Neural crest cell (in vitro differentiated cells): Measurements from ENCODE around the gene NCS1. TPM values are rescaled to one million over a fixed set of nuclear protein-coding genes. Genes with fewer than 3 reads are reported as not detected.

Experiments used
- DNase-seq: peaks from one replicate; pipeline ENCODE4 v3.0.0; 2021; ENCODE audit warnings: low read depth, mixed read lengths, low spot score
- H3K27ac Mint-ChIP-seq: one replicate; pipeline ENCODE4 v1.8.0; 2021; ENCODE audit warnings: mild to moderate bottlenecking, mixed read lengths; ENCODE audit not compliant: unreplicated experiment
- H3K27me3 Mint-ChIP-seq: 2 replicates; pipeline ENCODE4 v1.8.0; 2021; ENCODE audit warnings: low read depth, mild to moderate bottlenecking, mixed read lengths
- H3K36me3 Mint-ChIP-seq: 2 replicates; pipeline ENCODE4 v1.8.0; 2021; ENCODE audit warnings: low read depth, mild to moderate bottlenecking, mixed read lengths
- H3K4me1 Mint-ChIP-seq: 2 replicates; pipeline ENCODE4 v1.8.0; 2021; ENCODE audit warnings: mixed read lengths
- H3K4me3 Mint-ChIP-seq: one replicate; pipeline ENCODE4 v1.8.0; 2021; ENCODE audit warnings: mild to moderate bottlenecking, mixed read lengths
- H3K9me3 Mint-ChIP-seq: 2 replicates; pipeline ENCODE4 v1.8.0; 2021; ENCODE audit warnings: mixed read lengths
- total RNA-seq: library from RNA; stranded (reverse); gene quantifications from 2 replicates; pipeline ENCODE4 v1.2.1, GENCODE V29; 2021
- TF ChIP-seq, protein P1 (sequence below): fragments of 200-600 bp; sonication (generic); conservative IDR thresholded peaks from 2 replicates; pipeline ENCODE4 v1.5.0; 2021; ENCODE audit warnings: antibody characterized with exemption, mild to moderate bottlenecking

The NCS1 gene
- total RNA-seq, 1 donor from 2014 or later = 60.1 TPM

DNA sequence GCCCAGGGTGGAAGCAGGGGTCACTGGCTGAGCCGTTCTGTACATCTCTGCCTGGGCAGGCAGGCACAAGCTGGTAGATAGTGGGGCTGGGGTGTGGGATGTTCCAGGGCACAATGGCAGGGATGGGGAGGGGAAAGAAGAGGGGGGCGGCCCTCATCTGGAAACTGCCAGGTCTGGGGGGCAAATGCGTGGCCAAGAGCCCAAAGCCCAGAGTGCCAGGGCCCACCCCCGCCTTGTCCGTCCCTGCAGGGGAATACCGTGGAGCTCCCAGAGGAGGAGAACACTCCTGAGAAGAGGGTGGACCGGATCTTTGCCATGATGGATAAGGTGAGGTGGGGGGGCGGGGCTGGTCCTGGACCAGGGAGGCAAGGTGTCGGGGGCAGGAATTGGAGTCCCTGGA, 50.6 kb downstream of the NCS1 start:
- no peak overlapping the region for H3K4me3 Mint-ChIP-seq
- TF ChIP-seq, protein P1, sequence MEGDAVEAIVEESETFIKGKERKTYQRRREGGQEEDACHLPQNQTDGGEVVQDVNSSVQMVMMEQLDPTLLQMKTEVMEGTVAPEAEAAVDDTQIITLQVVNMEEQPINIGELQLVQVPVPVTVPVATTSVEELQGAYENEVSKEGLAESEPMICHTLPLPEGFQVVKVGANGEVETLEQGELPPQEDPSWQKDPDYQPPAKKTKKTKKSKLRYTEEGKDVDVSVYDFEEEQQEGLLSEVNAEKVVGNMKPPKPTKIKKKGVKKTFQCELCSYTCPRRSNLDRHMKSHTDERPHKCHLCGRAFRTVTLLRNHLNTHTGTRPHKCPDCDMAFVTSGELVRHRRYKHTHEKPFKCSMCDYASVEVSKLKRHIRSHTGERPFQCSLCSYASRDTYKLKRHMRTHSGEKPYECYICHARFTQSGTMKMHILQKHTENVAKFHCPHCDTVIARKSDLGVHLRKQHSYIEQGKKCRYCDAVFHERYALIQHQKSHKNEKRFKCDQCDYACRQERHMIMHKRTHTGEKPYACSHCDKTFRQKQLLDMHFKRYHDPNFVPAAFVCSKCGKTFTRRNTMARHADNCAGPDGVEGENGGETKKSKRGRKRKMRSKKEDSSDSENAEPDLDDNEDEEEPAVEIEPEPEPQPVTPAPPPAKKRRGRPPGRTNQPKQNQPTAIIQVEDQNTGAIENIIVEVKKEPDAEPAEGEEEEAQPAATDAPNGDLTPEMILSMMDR = no peak
- peaks cover 12% of the 10 kb centered on the region for H3K36me3 Mint-ChIP-seq
- DNase-seq = no peak
- peaks cover 5% of the 10 kb centered on the region for H3K4me1 Mint-ChIP-seq
- H3K27me3 Mint-ChIP-seq = no peaks in the 10 kb centered on the region
- no peak overlapping the region for H3K27ac Mint-ChIP-seq
- H3K9me3 Mint-ChIP-seq = peaks cover 3% of the 10 kb centered on the region

DNA sequence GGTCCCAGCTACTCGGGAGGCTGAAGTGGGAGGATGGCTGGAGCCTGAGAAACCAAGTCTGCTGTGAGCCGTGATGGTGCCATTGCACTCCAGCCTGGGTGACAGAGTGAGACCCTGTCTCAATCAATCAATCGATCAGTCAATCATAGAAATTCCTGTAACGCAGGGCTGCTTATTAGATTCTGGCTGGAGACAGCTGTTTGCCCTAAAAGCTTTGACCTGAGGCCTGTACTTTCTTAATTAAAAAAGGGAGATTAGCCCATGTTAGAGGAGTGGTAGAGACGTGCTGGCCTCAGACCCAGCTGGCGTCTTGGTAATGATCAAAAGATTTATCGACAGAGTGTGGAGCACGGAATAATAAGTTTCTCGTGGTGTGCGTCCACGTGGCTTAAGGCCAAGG, 52.9 kb downstream of the NCS1 start:
- Mint-ChIP-seq H3K4me1 (peaks cover 4% of the 10 kb centered on the region), H3K27me3 (no peaks in the 10 kb centered on the region), H3K9me3 (peaks cover 3% of the 10 kb centered on the region), H3K36me3 (peaks cover 20% of the 10 kb centered on the region), H3K4me3 (no peak overlapping the region), H3K27ac (no peak overlapping the region)
- TF ChIP-seq, protein P1 = no peak
- no peak for DNase-seq

DNA sequence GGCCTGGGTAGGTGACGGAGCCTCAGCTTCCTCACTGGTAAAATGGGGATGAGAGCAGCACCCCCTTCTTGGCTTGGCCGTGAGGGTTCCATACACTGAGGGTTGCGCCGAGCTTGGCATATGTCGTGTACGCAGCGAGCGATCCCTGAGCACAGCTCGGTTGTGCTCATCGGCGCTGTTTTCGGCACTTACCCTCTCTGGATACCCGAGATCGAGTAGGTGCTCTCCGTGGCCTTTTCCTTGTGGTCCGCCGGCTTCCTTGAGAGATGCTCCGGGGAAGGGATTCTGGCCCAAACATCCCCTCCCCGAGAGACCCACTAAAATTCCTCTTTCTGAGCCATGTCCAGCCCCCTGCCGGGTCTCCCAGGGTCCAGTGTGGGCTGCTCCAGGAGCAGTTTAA, 53.4 kb downstream of the NCS1 start:
- H3K4me3 Mint-ChIP-seq = no peak overlapping the region
- H3K9me3 Mint-ChIP-seq = peaks cover 3% of the 10 kb centered on the region
- peaks cover 21% of the 10 kb centered on the region for H3K36me3 Mint-ChIP-seq

DNA sequence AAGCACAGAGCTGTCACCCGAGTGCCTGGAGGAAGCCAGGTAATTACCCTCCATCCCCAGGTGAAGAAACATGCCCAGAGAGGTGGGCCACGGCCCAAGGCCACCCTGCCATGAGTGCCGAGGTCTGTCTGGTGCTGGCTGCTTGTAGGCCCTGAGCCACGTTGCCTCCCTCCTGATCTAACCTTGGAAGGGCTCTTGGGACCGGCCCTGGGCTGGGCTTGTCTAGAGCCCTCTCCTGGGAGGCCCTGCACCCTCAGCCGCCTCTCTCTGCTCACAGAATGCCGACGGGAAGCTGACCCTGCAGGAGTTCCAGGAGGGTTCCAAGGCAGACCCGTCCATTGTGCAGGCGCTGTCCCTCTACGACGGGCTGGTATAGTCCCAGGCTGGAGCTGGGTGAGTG, 53.9 kb downstream of the NCS1 start:
- no peaks in the 10 kb centered on the region for H3K27me3 Mint-ChIP-seq
- H3K27ac Mint-ChIP-seq = no peak overlapping the region
- TF ChIP-seq, protein P1 = no peak
- H3K4me3 Mint-ChIP-seq = no peak overlapping the region
- H3K9me3 Mint-ChIP-seq = peaks cover 3% of the 10 kb centered on the region
- H3K4me1 Mint-ChIP-seq = no peaks in the 10 kb centered on the region
- DNase-seq = no peak
- peaks cover 21% of the 10 kb centered on the region for H3K36me3 Mint-ChIP-seq

More for the DNA sequence above, 53.4 kb downstream of the NCS1 start:
- no peaks in the 10 kb centered on the region for H3K27me3 Mint-ChIP-seq
- TF ChIP-seq, protein P1 = no peak
- DNase-seq = no peak
- H3K4me1 Mint-ChIP-seq = no peaks in the 10 kb centered on the region
- no peak overlapping the region for H3K27ac Mint-ChIP-seq

DNA sequence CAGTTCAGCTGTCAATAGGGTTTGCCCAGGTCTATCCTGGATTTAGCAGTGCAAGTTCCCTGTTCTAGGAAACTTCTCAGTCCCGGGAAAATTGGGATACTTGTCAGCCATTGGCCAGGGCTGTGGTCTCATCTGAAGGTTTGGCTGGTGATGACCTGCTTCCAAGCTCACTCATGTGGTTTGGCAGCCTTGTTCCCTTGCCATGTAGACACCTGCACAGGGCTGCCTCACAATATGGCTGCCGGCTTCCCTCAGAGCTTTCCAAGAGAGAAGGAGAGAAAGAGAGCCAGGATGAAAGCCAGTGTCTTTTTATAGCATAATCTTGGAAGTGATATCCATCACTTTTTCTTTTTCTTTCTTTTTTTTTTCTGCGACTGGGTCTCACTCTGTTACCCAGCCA, 55.6 kb downstream of the NCS1 start:
- peaks cover 2% of the 10 kb centered on the region for H3K4me1 Mint-ChIP-seq
- TF ChIP-seq, protein P1 = no peak
- peaks cover 3% of the 10 kb centered on the region for H3K9me3 Mint-ChIP-seq
- peaks cover 24% of the 10 kb centered on the region for H3K36me3 Mint-ChIP-seq
- H3K27ac Mint-ChIP-seq = no peak overlapping the region
- no peak for DNase-seq
- no peak overlapping the region for H3K4me3 Mint-ChIP-seq
- no peaks in the 10 kb centered on the region for H3K27me3 Mint-ChIP-seq

DNA sequence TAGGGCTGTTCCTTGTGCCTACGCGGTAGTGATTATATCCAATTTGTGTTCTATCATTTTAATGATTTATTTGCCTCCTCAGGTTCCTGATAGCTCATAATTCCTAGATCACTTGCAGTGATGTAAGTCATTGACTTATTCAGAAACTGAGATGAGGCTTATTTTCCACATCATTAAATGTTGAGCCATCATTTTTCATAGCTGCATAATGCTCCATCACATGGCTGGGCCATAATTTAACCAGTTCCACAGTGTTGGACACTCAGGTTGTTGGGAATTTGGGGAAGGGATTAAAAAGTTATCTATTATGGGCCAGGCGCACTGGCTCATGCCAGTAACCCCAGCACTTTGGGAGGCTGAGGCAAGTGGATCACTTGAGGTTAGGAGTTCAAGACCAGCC, 57.6 kb downstream of the NCS1 start:
- Mint-ChIP-seq H3K27me3 (no peaks in the 10 kb centered on the region), H3K4me3 (no peak overlapping the region), H3K4me1 (peaks cover 8% of the 10 kb centered on the region), H3K9me3 (peaks cover 3% of the 10 kb centered on the region), H3K36me3 (peaks cover 27% of the 10 kb centered on the region), H3K27ac (no peak overlapping the region)
- TF ChIP-seq, protein P1 = no peak
- no peak for DNase-seq
